Measurements from ENCODE around the gene PLEKHM3. TPM values are rescaled to one million over a fixed set of nuclear protein-coding genes. Genes with fewer than 3 reads are reported as not detected.

Gene PLEKHM3
- total RNA-seq, 4 donors from 2014 or later: 22.0 to 29.1 (median 25.0) TPM

- H3K27ac ChIP-seq: no peak overlapping the region
- no peak for TF ChIP-seq EP300 (IDR thresholded peaks at IDR 0.05)
- TF ChIP-seq POLR2A (IDR thresholded peaks at IDR 0.05): no peak
- TF ChIP-seq CTCF (IDR thresholded peaks at IDR 0.05): no peak
- no peak for DNase-seq (ENCODE audit: low spot score in 2 of 2)
- no peaks in the 10 kb centered on the region for H3K9me3 ChIP-seq
- peaks cover 0 to 19% (median 6%) of the 10 kb centered on the region in 4 donors for H3K4me1 ChIP-seq
- H3K27me3 ChIP-seq: no peaks in the 10 kb centered on the region
- H3K4me3 ChIP-seq: no peak overlapping the region
- WGBS, 2 donors: 31% methylated on average over 3 of the region's 3 CpGs
- H3K36me3 ChIP-seq: no peaks in the 10 kb centered on the region
Observed at GRCh38 chr2:207970147-207970825, 55.0 kb downstream of the PLEKHM3 start.

GRCh38 chr2:207969249-207969648, 56.1 kb downstream of the PLEKHM3 start:
- H3K9me3 ChIP-seq: no peaks in the 10 kb centered on the region
- H3K36me3 ChIP-seq: no peaks in the 10 kb centered on the region
- no peak overlapping the region for H3K27ac ChIP-seq
- H3K4me1 ChIP-seq: peaks cover 0 to 19% (median 6%) of the 10 kb centered on the region in 4 donors
- H3K4me3 ChIP-seq: no peak overlapping the region
- no peaks in the 10 kb centered on the region for H3K27me3 ChIP-seq
- TF ChIP-seq CTCF (IDR thresholded peaks at IDR 0.05): no peak
- no peak for TF ChIP-seq EP300 (IDR thresholded peaks at IDR 0.05)
- no peak for TF ChIP-seq POLR2A (IDR thresholded peaks at IDR 0.05)
- 90 to 94% methylated on average over 2 of the region's 2 CpGs for WGBS, 2 donors
- DNase-seq (ENCODE audit: low spot score in 2 of 2): no peak

GRCh38 chr2:207967121-207967520, 58.2 kb downstream of the PLEKHM3 start:
- Histone ChIP-seq H3K36me3 (no peaks in the 10 kb centered on the region), H3K27ac (no peak overlapping the region), H3K9me3 (no peaks in the 10 kb centered on the region), H3K27me3 (no peaks in the 10 kb centered on the region), H3K4me1 (peaks cover 0 to 19% (median 6%) of the 10 kb centered on the region in 4 donors), H3K4me3 (no peak overlapping the region)
- no peak for DNase-seq (ENCODE audit: low spot score in 2 of 2)
- TF ChIP-seq CTCF (IDR thresholded peaks at IDR 0.05) (no peak), EP300 (IDR thresholded peaks at IDR 0.05) (no peak)
- 85 to 87% methylated on average over 3 of the region's 3 CpGs for WGBS, 2 donors

GRCh38 chr2:207960911-207961310, 64.4 kb downstream of the PLEKHM3 start:
- H3K9me3 ChIP-seq: no peaks in the 10 kb centered on the region
- no peaks in the 10 kb centered on the region for H3K27me3 ChIP-seq
- peaks cover 0 to under 1% (median 0%) of the 10 kb centered on the region in 4 donors for H3K4me1 ChIP-seq
- H3K36me3 ChIP-seq: no peaks in the 10 kb centered on the region
- H3K27ac ChIP-seq: no peak overlapping the region
- H3K4me3 ChIP-seq: no peak overlapping the region
- DNase-seq (ENCODE audit: low spot score in 2 of 2): no peak
- 70 to 84% methylated on average over 1 of the region's 1 CpG for WGBS, 2 donors
- TF ChIP-seq CTCF (IDR thresholded peaks at IDR 0.05) (no peak), POLR2A (IDR thresholded peaks at IDR 0.05) (no peak), EP300 (IDR thresholded peaks at IDR 0.05) (no peak)

- Histone ChIP-seq H3K27me3 (no peaks in the 10 kb centered on the region), H3K36me3 (no peaks in the 10 kb centered on the region), H3K9me3 (no peaks in the 10 kb centered on the region), H3K4me3 (no peak overlapping the region), H3K4me1 (no peaks in the 10 kb centered on the region), H3K27ac (no peak overlapping the region)
- no peak for TF ChIP-seq POLR2A (IDR thresholded peaks at IDR 0.05)
- TF ChIP-seq EP300 (IDR thresholded peaks at IDR 0.05): no peak
- no peak for TF ChIP-seq CTCF (IDR thresholded peaks at IDR 0.05)
- 61 to 83% methylated on average over 1 of the region's 1 CpG for WGBS, 2 donors
- no peak for DNase-seq (ENCODE audit: low spot score in 2 of 2)
Observed at GRCh38 chr2:207960090-207960489, 65.2 kb downstream of the PLEKHM3 start.
